Measurements from ENCODE around the gene SRSF6. TPM values are rescaled to one million over a fixed set of nuclear protein-coding genes. Genes with fewer than 3 reads are reported as not detected.
"Not testable (repeated sequence)": the region's sequence is repeated elsewhere in the genome, so short reads cannot be mapped to it uniquely, and the experiment has no call there.

SRSF6 gene
- total RNA-seq, 4 donors from 2014 or later: 64.2 to 111 (median 87.3) TPM

DNA sequence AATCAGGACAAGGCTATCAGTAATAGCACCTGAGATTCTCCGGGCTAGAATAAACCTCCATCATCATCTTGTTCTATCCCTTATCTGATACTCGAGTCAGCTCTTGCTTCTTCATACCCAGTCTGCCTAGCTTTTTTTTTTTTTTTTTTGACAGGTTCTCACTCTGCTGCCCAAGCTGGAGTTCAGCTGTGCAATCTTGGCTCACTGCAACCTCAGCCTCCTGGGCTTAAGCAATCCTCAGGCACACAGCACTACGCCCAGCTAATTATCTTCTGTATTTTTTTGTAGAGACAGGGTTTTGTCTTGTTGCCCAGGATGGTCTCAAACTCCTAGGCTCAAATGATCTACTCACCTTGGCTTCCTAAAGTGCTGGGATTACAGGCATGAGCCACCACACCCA lies 19.5 kb downstream of the SRSF6 start:
- H3K27ac ChIP-seq: no peak overlapping the region
- H3K4me1 ChIP-seq: no peaks in the 10 kb centered on the region
- no peaks in the 10 kb centered on the region for H3K36me3 ChIP-seq
- no peak for TF ChIP-seq POLR2A (IDR thresholded peaks at IDR 0.05)
- TF ChIP-seq, protein P1, sequence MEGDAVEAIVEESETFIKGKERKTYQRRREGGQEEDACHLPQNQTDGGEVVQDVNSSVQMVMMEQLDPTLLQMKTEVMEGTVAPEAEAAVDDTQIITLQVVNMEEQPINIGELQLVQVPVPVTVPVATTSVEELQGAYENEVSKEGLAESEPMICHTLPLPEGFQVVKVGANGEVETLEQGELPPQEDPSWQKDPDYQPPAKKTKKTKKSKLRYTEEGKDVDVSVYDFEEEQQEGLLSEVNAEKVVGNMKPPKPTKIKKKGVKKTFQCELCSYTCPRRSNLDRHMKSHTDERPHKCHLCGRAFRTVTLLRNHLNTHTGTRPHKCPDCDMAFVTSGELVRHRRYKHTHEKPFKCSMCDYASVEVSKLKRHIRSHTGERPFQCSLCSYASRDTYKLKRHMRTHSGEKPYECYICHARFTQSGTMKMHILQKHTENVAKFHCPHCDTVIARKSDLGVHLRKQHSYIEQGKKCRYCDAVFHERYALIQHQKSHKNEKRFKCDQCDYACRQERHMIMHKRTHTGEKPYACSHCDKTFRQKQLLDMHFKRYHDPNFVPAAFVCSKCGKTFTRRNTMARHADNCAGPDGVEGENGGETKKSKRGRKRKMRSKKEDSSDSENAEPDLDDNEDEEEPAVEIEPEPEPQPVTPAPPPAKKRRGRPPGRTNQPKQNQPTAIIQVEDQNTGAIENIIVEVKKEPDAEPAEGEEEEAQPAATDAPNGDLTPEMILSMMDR (IDR thresholded peaks at IDR 0.05): no peak
- no peak for DNase-seq
- H3K27me3 ChIP-seq: no peaks in the 10 kb centered on the region
- H3K9me3 ChIP-seq: no peaks in the 10 kb centered on the region
- H3K4me3 ChIP-seq: no peak overlapping the region

DNA sequence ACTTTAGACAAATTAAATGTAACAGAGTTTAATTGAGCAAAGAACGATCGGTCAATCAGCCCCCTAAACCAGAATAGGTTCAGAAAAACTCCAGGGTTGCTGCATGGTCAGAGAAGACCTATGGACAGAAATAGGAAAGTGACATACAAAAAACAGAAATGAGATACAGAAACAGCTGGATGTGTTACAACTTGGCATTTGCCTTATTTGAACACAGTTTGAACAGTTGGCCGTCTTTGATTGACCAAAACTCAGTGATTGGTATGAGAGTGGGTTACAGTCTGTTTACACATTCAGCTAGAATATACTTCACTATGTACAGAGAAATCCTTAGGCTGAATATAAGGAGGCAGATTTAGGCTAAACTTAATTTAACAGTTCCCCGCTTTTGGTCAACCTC lies 19.9 kb downstream of the SRSF6 start:
- TF ChIP-seq POLR2A (IDR thresholded peaks at IDR 0.05): no peak
- TF ChIP-seq, protein P1 (IDR thresholded peaks at IDR 0.05): no peak
- no peak overlapping the region for H3K27ac ChIP-seq
- no peak overlapping the region for H3K4me3 ChIP-seq
- no peak for DNase-seq
- H3K27me3 ChIP-seq: no peaks in the 10 kb centered on the region
- H3K4me1 ChIP-seq: no peaks in the 10 kb centered on the region
- no peaks in the 10 kb centered on the region for H3K9me3 ChIP-seq
- H3K36me3 ChIP-seq: no peaks in the 10 kb centered on the region

DNA sequence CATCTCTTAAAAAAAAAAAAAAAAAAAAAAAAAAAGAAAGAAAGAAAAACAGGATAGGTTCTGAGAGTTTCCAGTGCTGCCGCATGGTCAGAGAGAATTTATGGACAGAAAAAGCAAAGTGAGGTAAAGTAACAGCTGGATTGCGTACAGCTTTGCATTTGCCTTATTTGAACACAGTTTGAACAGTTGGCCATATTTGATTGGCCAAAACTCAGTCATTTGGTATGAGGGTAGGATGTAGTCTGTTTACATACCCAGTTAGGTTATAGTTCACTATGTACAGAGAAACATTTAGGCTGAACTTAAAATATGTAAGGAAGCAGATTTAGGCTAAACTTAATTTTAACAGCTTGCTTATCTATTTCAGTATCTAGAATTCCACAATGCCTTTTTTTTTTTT lies 32.3 kb downstream of the SRSF6 start:
- TF ChIP-seq, protein P1 (IDR thresholded peaks at IDR 0.05): no peak
- no peak for TF ChIP-seq POLR2A (IDR thresholded peaks at IDR 0.05)
- Histone ChIP-seq H3K9me3 (no peaks in the 10 kb centered on the region), H3K36me3 (no peaks in the 10 kb centered on the region), H3K27me3 (no peaks in the 10 kb centered on the region), H3K27ac (no peak overlapping the region), H3K4me1 (no peaks in the 10 kb centered on the region), H3K4me3 (no peak overlapping the region)
- DNase-seq: no peak

DNA sequence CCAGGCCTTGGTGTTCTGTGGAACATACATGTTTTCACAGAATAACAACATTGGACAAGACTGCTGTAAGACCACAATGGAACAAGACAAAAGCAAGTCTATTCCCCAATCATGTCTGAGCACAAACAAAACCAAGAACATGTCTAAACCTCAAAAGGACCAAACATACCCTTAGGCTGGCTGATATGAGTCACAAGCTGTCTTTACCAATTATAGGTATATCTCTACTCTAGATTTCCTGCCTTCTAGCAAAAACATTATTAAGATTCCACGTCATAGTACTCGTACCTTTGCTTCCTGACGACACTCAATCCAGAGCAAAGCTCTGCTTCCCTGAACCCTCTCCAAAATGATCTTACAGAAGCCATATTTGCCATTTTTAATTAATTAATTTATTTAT lies 34.4 kb downstream of the SRSF6 start:
- TF ChIP-seq, protein P1 (IDR thresholded peaks at IDR 0.05): no peak
- no peak for TF ChIP-seq POLR2A (IDR thresholded peaks at IDR 0.05)
- no peak for DNase-seq
- no peaks in the 10 kb centered on the region for H3K27me3 ChIP-seq
- no peaks in the 10 kb centered on the region for H3K36me3 ChIP-seq
- H3K4me1 ChIP-seq: no peaks in the 10 kb centered on the region
- no peak overlapping the region for H3K4me3 ChIP-seq
- no peaks in the 10 kb centered on the region for H3K9me3 ChIP-seq
- no peak overlapping the region for H3K27ac ChIP-seq

DNA sequence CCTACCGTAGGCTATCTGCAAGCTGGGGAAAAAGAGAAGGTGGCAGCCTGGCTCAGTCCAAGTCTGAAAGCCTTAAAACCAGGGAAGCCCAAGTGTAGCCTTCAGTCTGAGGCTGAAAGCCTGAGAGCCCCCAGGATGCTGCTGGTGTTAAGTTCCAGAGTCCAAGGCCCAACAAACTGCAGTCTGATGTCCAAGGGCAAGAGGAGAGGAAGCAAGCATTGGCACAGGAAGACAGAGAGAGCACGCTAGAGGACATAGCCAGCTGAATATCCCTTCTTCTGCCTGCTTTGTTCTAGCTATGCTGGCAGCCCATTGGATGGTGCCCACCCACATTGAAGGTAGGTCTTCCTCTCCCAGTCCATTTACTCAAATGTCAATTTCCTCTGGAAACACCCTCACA lies 37.7 kb downstream of the SRSF6 start:
- DNase-seq: no peak
- Histone ChIP-seq H3K4me3 (no peak overlapping the region), H3K36me3 (no peaks in the 10 kb centered on the region), H3K9me3 (peaks cover 0 to 3% (median 0%) of the 10 kb centered on the region in 4 donors), H3K4me1 (no peaks in the 10 kb centered on the region), H3K27ac (no peak overlapping the region), H3K27me3 (no peaks in the 10 kb centered on the region)
- no peak for TF ChIP-seq POLR2A (IDR thresholded peaks at IDR 0.05)
- TF ChIP-seq, protein P1 (IDR thresholded peaks at IDR 0.05): no peak

DNA sequence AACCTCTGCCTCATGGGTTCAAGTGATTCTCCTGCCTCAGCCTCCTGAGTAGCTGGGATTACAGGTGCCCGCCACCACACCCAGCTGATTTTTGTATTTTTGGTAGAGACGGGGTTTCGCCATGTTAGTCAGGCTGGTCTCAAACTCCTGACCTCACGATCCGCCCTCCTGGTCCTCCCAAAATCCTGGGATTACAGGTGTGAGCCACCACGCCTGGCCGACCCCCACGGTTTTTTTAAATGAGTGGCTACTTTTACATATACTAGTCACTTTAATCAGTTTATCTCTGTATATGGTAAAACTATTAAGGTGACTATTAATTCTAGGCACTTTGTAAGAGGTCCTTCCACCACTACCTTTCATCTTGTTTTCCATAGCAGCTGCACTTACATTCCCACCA lies 44.3 kb downstream of the SRSF6 start:
- not testable (repeated sequence) for H3K4me3 ChIP-seq, H3K4me1 ChIP-seq, DNase-seq, H3K9me3 ChIP-seq, H3K27ac ChIP-seq, H3K27me3 ChIP-seq, H3K36me3 ChIP-seq
